Breast epithelium (tissue), 3 donors: ENCODE measurements around the gene CNIH1.
"Not testable (repeated sequence)": the region's sequence is repeated elsewhere in the genome, so short reads cannot be mapped to it uniquely, and the experiment has no call there.

ENCODE experiments used
- POLR2A ChIP-seq: fragments of 450-650 bp; IDR thresholded peaks from one replicate; pipeline ENCODE4 v1.6.1; 2016; ENCODE audit warnings: antibody characterized with exemption, mild to moderate bottlenecking, moderate library complexity
- TF ChIP-seq, protein P1 (sequence below), 3 donors: fragments of 450-650 bp; IDR thresholded peaks; one replicate each; pipeline ENCODE4 v1.5.1; 2016 to 2017; ENCODE audit warnings: antibody characterized with exemption in 3 of 3, mild to moderate bottlenecking in 3 of 3, moderate library complexity in 3 of 3

DNA sequence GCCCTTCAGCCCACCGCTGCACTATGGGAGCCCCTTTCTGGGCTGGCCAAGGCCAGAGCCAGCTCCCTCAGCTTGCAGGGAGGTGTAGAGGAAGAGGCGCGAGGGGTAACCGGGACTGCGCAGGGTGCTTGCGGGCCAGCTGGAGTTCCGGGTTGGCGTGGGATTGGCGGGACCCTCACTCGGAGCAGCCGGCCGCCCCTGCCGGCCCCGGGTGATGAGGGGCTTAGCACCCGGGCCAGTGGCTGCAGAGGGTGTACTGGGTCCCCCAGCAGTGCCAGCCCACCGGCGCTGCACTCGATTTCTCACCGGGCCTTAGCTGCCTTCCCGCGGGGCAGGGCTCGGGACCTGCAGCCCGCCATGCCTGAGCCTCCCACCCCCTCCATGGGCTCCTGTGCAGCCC, 1.8 kb upstream of the CNIH1 start:
- not testable (repeated sequence) for TF ChIP-seq POLR2A
- TF ChIP-seq, protein P1, sequence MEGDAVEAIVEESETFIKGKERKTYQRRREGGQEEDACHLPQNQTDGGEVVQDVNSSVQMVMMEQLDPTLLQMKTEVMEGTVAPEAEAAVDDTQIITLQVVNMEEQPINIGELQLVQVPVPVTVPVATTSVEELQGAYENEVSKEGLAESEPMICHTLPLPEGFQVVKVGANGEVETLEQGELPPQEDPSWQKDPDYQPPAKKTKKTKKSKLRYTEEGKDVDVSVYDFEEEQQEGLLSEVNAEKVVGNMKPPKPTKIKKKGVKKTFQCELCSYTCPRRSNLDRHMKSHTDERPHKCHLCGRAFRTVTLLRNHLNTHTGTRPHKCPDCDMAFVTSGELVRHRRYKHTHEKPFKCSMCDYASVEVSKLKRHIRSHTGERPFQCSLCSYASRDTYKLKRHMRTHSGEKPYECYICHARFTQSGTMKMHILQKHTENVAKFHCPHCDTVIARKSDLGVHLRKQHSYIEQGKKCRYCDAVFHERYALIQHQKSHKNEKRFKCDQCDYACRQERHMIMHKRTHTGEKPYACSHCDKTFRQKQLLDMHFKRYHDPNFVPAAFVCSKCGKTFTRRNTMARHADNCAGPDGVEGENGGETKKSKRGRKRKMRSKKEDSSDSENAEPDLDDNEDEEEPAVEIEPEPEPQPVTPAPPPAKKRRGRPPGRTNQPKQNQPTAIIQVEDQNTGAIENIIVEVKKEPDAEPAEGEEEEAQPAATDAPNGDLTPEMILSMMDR (IDR thresholded peaks at IDR 0.05) = not testable (repeated sequence)
